A549 (cell line): ENCODE results near the gene KRT6B. TPM values are rescaled to one million over a fixed set of nuclear protein-coding genes. Genes with fewer than 3 reads are reported as not detected.
A peak's percentile ranks its signal among the peaks of the same experiment; 100 is the strongest.

ENCODE experiments used
- ATAC-seq, 2 experiments: fragments of 200-7000 bp in 1 of 2; fragments of >200 bp in 1 of 2; cut with Nextera tagmentation in 1 of 2; cut with Tn5 transposase in 1 of 2; 3 replicates each; pipeline versions ENCODE4 v1.8.0 to v1.9.1; 2018 to 2020; ENCODE audit warnings: mild to moderate bottlenecking in 1 of 2, moderate library complexity in 1 of 2
- CTCF ChIA-PET: fragments of 300-600 bp; sonication (Branson Sonifier 250); formaldehyde crosslinking; extraction: SDS; loops from one replicate; lab custom pipeline; 2021; ENCODE audit warnings: antibody characterized with exemption, inconsistent platforms; lab: Yijun Ruan, JAX
- POLR2A ChIA-PET: fragments of 350-600 bp; formaldehyde crosslinking; extraction: SDS; loops from one replicate; lab custom pipeline; 2021; ENCODE audit warnings: antibody characterized with exemption, inconsistent platforms; lab: Yijun Ruan, JAX
- DNase-seq, 2 experiments: peaks; one replicate each; pipeline versions ENCODE4 v3.0.0 to v3.0.0-alpha.2; 2011 to 2016; ENCODE audit warnings: low read depth in 1 of 2, low spot score in 1 of 2
- FAIRE-seq: peaks from 2 replicates; lab custom pipeline; 2011; peaks lifted over from hg19 to GRCh38; lab: Jason Lieb, UNC
- H3K27ac ChIP-seq, 2 experiments: fragments of >200 bp; sonication (Bioruptor Twin); formaldehyde crosslinking; 3 replicates each; pipeline ENCODE4 v1.5.1; 2016 to 2017
- H3K4me1 ChIP-seq: fragments of >200 bp; sonication (Bioruptor Twin); formaldehyde crosslinking; 3 replicates; pipeline ENCODE4 v1.6.1; 2016
- H3K4me2 ChIP-seq: fragments of >200 bp; sonication (Bioruptor Twin); formaldehyde crosslinking; 3 replicates; pipeline ENCODE4 v1.6.1; 2016
- H3K4me3 ChIP-seq: fragments of >200 bp; sonication (Bioruptor Twin); formaldehyde crosslinking; 3 replicates; pipeline ENCODE4 v1.5.1; 2016
- H3K9me3 ChIP-seq: fragments of >200 bp; sonication (Bioruptor Twin); formaldehyde crosslinking; 3 replicates; pipeline ENCODE4 v1.6.1; 2016
- ATOH8 ChIP-seq: fragments of 250-450 bp; sonication (Bioruptor Pico); IDR thresholded peaks from 2 replicates; pipeline ENCODE4 v1.5.0; 2020; ENCODE audit warnings: low read depth, mild to moderate bottlenecking, moderate library complexity
- BCL3 ChIP-seq: fragments of >200 bp; sonication (Bioruptor Twin); formaldehyde crosslinking; IDR thresholded peaks from 3 replicates; pipeline ENCODE4 v1.6.1; 2016
- CBX8 ChIP-seq: fragments of 200-600 bp; sonication (generic); IDR thresholded peaks from 2 replicates; pipeline ENCODE4 v1.6.1; 2016
- CHD4 ChIP-seq: fragments of 200-600 bp; sonication (generic); IDR thresholded peaks from 2 replicates; pipeline ENCODE4 v1.6.1; 2016; ENCODE audit warnings: antibody characterized with exemption, mild to moderate bottlenecking, borderline replicate concordance
- CTCF ChIP-seq: fragments of >200 bp; sonication (Bioruptor Twin); formaldehyde crosslinking; IDR thresholded peaks from 3 replicates; pipeline ENCODE4 v1.5.1; 2016
- EP300 ChIP-seq, 2 experiments: fragments of >200 bp; sonication (Bioruptor Twin); formaldehyde crosslinking; IDR thresholded peaks; 2 replicates in 1 of 2; 3 replicates in 1 of 2; pipeline ENCODE4 v1.6.1; 2016 to 2017
- ESRRA ChIP-seq: fragments of 150-350 bp; IDR thresholded peaks from 2 replicates; pipeline ENCODE4 v1.6.1; 2014; ENCODE audit warnings: mild to moderate bottlenecking, low read length, borderline replicate concordance
- FOSB ChIP-seq: fragments of 250-450 bp; sonication (Bioruptor Pico); IDR thresholded peaks from 2 replicates; pipeline ENCODE4 v1.5.0; 2020; ENCODE audit warnings: mild to moderate bottlenecking, moderate library complexity
- FOSL2 ChIP-seq, 2 experiments: fragments of 450-650 bp in 1 of 2; fragments of >200 bp in 1 of 2; sonication (Bioruptor Twin) in 1 of 2; formaldehyde crosslinking; IDR thresholded peaks; 2 replicates each; pipeline versions ENCODE4 v1.5.0 to v1.6.1; 2016 to 2020; ENCODE audit warnings: mild to moderate bottlenecking in 1 of 2, moderate library complexity in 1 of 2
- FOXS1 ChIP-seq: fragments of 250-450 bp; sonication (Bioruptor Pico); IDR thresholded peaks from 2 replicates; pipeline ENCODE4 v1.5.0; 2020; ENCODE audit warnings: mild to moderate bottlenecking, moderate library complexity
- HES2 ChIP-seq: fragments of >200 bp; sonication (Bioruptor Twin); formaldehyde crosslinking; IDR thresholded peaks from 2 replicates; pipeline ENCODE4 v1.6.1; 2016
- HMGXB4 ChIP-seq: fragments of 250-450 bp; sonication (Bioruptor Pico); IDR thresholded peaks from 2 replicates; pipeline ENCODE4 v1.5.0; 2021; ENCODE audit warnings: mild to moderate bottlenecking, moderate library complexity, borderline replicate concordance
- JUN ChIP-seq, 2 experiments: fragments of >200 bp; sonication (Bioruptor Twin); formaldehyde crosslinking; IDR thresholded peaks; 2 replicates in 1 of 2; 3 replicates in 1 of 2; pipeline ENCODE4 v1.6.1; 2016 to 2017
- KDM5A ChIP-seq: fragments of 200-600 bp; sonication (generic); IDR thresholded peaks from 2 replicates; pipeline ENCODE4 v1.6.1; 2016; ENCODE audit warnings: antibody characterized with exemption, mild to moderate bottlenecking
- MAZ ChIP-seq: fragments of 150-350 bp; IDR thresholded peaks from 2 replicates; pipeline ENCODE4 v1.6.1; 2014; ENCODE audit warnings: antibody characterized with exemption, low read depth, low read length, borderline replicate concordance
- NFE2L2 ChIP-seq: fragments of 150-350 bp; conservative IDR thresholded peaks from 2 replicates; pipeline ENCODE4 v1.6.1; 2014; ENCODE audit warnings: low read length
- PHF8 ChIP-seq: fragments of 200-600 bp; sonication (generic); IDR thresholded peaks from 2 replicates; pipeline ENCODE4 v1.6.1; 2016; ENCODE audit warnings: low read depth, mild to moderate bottlenecking, antibody characterized with exemption, moderate library complexity, borderline replicate concordance
- RNF2 ChIP-seq: fragments of 200-600 bp; sonication (generic); IDR thresholded peaks from 2 replicates; pipeline ENCODE4 v1.6.1; 2016; ENCODE audit warnings: low read depth, mild to moderate bottlenecking, antibody characterized with exemption, moderate library complexity, borderline replicate concordance
- SMC3 ChIP-seq: fragments of >200 bp; sonication (Bioruptor Twin); formaldehyde crosslinking; IDR thresholded peaks from 3 replicates; pipeline ENCODE4 v1.6.1; 2018; ENCODE audit warnings: inconsistent platforms
- ZFP36 ChIP-seq: fragments of 450-650 bp; IDR thresholded peaks from 2 replicates; pipeline ENCODE4 v1.6.1; 2014; ENCODE audit warnings: borderline replicate concordance; ENCODE audit not compliant: partially characterized antibody
- ZSCAN20 ChIP-seq: fragments of 250-450 bp; sonication (Bioruptor Pico); IDR thresholded peaks from 2 replicates; pipeline ENCODE4 v1.8.0; 2022; ENCODE audit warnings: mild to moderate bottlenecking, moderate library complexity
- WGBS: methylation state at CpG from one replicate; pipeline ENCODE4 v1.1.6; 2017; ENCODE audit errors: missing lambda C conversion rate; 5-methylcytosine and 5-hydroxymethylcytosine counted together
- polyA plus RNA-seq, 4 experiments: library from polyadenylated mRNA; depleted of rRNA in 3 of 4; stranded (reverse); fragments of >200 nt; fragmentation: RNase III in 1 of 4; extraction: RNeasy Plus Mini Kit Qiagen cat#74134 plus additional on column Dnase treatment in 1 of 4; gene quantifications; 2 replicates in 3 of 4; 3 replicates in 1 of 4; pipeline ENCODE4 v1.2.3, GENCODE V29; 2011 to 2017
- TF ChIP-seq, protein P1 (sequence below): IDR thresholded peaks from 2 replicates; pipeline ENCODE4 v1.6.1; 2012; ENCODE audit warnings: low read depth, borderline replicate concordance

The KRT6B gene
- polyA plus RNA-seq, 2 of the 4 experiments (the other 2 are of a cell fraction), result not detected

DNA sequence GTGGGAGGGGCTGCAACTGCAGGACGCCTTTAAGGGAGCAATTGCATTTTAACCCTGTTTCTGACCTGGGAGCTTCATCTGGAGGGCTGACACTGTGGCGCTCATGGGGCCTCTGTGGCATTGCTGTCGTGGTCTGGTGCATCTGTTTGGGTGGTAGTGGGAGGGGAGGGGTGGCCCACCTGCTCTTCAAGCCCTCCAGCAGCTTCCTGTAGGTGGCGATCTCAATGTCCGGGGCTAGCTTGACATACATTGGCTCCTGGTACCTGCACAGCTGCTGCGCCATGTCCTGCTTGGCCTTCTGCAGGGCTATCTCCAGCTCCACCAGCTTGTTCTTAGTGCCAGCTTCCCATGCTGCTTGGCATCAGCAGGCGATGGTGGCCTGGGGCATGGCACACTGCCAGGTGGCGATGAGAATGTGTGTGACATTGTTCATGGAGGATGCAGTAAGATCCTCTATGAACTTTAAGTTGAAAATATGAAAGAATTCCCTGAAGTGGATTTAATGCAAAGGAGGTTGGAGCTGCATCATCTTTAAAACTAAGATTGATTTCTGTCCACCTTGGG lies 38.1 kb downstream of the KRT6B start:
- POLR2A ChIA-PET, result interaction anchor here (0.8 kb wide), 1 partner anchor 14 kb away, joined by 4 read pairs; no protein-coding TSS in a partner anchor
- DNase-seq, result no peak
- TF ChIP-seq CHD4 (no peak), BCL3 (no peak), FOXS1 (no peak), JUN (IDR thresholded peaks at IDR 0.05) (no peak), KDM5A (no peak), SMC3 (no peak), NFE2L2 (no peak), MAZ (no peak), CBX8 (no peak), HES2 (no peak), EP300 (IDR thresholded peaks at IDR 0.05) (no peak), RNF2 (no peak), ATOH8 (CRISPR knock-in tag) (no peak), ZFP36 (no peak)
- TF ChIP-seq, protein P1, sequence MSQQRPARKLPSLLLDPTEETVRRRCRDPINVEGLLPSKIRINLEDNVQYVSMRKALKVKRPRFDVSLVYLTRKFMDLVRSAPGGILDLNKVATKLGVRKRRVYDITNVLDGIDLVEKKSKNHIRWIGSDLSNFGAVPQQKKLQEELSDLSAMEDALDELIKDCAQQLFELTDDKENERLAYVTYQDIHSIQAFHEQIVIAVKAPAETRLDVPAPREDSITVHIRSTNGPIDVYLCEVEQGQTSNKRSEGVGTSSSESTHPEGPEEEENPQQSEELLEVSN, result no peak
- FAIRE-seq, result no peak
- peaks cover 29% of the 10 kb centered on the region for H3K4me1 ChIP-seq
- H3K9me3 ChIP-seq, result no peaks in the 10 kb centered on the region
- 79% methylated on average over 7 of the region's 8 CpGs for whole genome bisulfite sequencing
- CTCF ChIA-PET, result interaction anchor here (0.6 to 3.2 kb wide), 11 partner anchors 16 to 466 kb away, joined by 3 to 16 read pairs (median 5); no protein-coding TSS in a partner anchor
- H3K4me2 ChIP-seq, result no peak overlapping the region
- ATAC-seq, result peak in 1 of 2 experiments; percentile 40; a peak in 2 of 6 replicates
- no peak overlapping the region for H3K4me3 ChIP-seq
- H3K27ac ChIP-seq, result peak overlapping the region in 1 of 2 experiments; percentile 37; a peak in 1 of 6 replicates

DNA sequence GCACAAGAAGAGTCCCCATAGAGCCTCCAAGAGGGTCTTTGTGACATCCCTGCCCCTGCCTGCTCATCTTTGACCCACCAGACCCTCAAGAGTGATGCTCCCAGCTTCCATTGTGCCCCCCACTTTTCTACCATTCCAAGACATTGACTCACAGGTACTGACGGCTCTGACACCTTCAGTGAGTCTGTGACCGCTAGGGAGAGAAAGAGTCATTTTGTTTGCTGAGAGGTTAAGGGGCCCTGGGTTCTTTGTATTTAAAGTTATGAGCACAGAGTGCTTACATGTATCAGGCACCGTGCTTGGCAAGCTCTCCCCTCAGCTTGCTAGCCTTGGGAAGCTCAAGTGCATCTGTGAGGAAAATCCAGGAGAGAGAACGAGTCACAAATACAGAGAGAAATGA lies 38.7 kb downstream of the KRT6B start:
- CTCF ChIA-PET, result interaction anchor here (0.8 to 3.2 kb wide), 16 partner anchors 10 to 472 kb away, joined by 3 to 16 read pairs (median 6); no protein-coding TSS in a partner anchor

GRCh38 chr12:52411815-52412214 lies 40.1 kb downstream of the KRT6B start:
- no peak overlapping the region for H3K4me2 ChIP-seq
- WGBS, result 81% methylated on average over 10 of the region's 10 CpGs
- no peak overlapping the region for H3K27ac ChIP-seq
- no peak for ATAC-seq
- POLR2A ChIA-PET, result no interaction called here
- no peak overlapping the region for H3K4me3 ChIP-seq
- DNase-seq, result no peak
- FAIRE-seq, result no peak
- peaks cover 27% of the 10 kb centered on the region for H3K4me1 ChIP-seq
- no peaks in the 10 kb centered on the region for H3K9me3 ChIP-seq
- CTCF ChIA-PET, result interaction anchor here (0.9 to 3.2 kb wide), 10 partner anchors 16 to 473 kb away, joined by 3 to 16 read pairs (median 4); partner anchors contain the start of gene KRT84
- TF ChIP-seq NFE2L2, result no peak
- TF ChIP-seq CHD4, result no peak
- no peak for TF ChIP-seq ZSCAN20 (CRISPR knock-in tag)
- no peak for TF ChIP-seq ESRRA
- no peak for TF ChIP-seq FOSB
- TF ChIP-seq CTCF, result no peak
- no peak for TF ChIP-seq HMGXB4 (CRISPR knock-in tag)

More for the DNA sequence above, 38.7 kb downstream of the KRT6B start:
- 15% methylated on average over 4 of the region's 4 CpGs for WGBS
- peaks cover 29% of the 10 kb centered on the region for H3K4me1 ChIP-seq
- DNase-seq (no peak), FAIRE-seq (no peak), ATAC-seq (peak in 1 of 2 experiments; percentile 68; a peak in 3 of 6 replicates)
- no peak overlapping the region for H3K4me3 ChIP-seq
- POLR2A ChIA-PET, result interaction anchor here (0.6 to 0.8 kb wide), 2 partner anchors 15 to 150 kb away, joined by 3 to 4 read pairs; no protein-coding TSS in a partner anchor
- H3K9me3 ChIP-seq, result no peaks in the 10 kb centered on the region
- TF ChIP-seq FOSL2 (IDR thresholded peaks at IDR 0.05) (no peak), FOSL2 (CRISPR knock-in tag; IDR thresholded peaks at IDR 0.05) (0 out of 2 replicates have a peak, but pooled peaks have one; percentile 8), PHF8 (no peak)
- TF ChIP-seq, all 56 proteins: peak for 1
- Histone ChIP-seq H3K27ac (peak overlapping the region in 1 of 2 experiments; percentile 37; a peak in 2 of 6 replicates), H3K4me2 (peak overlapping the region; percentile 0; the same call in 1 of the 3 replicates)
